ENCODE results near the gene DHRS2.

Gene DHRS2

GRCh38 chr14:23665302-23666016 lies 29.3 kb downstream of the DHRS2 start:
- Histone ChIP-seq H3K27me3 (ENCODE audit: low read depth, low read length) (peaks cover 27% of the 10 kb centered on the region; the same call in 1 of the 2 replicates), H3K9ac (ENCODE audit: low read length) (no peak overlapping the region), H4K20me1 (ENCODE audit: insufficient read depth, low read length) (no peaks in the 10 kb centered on the region), H3K4me1 (ENCODE audit: low read length) (no peaks in the 10 kb centered on the region), H3K27ac (ENCODE audit: low read length) (no peak overlapping the region), H3K36me3 (replicated peaks; ENCODE audit: low read depth, low read length) (no peaks in the 10 kb centered on the region), H3K79me2 (ENCODE audit: low read length) (no peaks in the 10 kb centered on the region), H3K4me3 (ENCODE audit: low read length) (no peak overlapping the region), H2AFZ (ENCODE audit: low read depth, low read length) (no peak overlapping the region), H3K4me2 (ENCODE audit: low read length) (no peak overlapping the region), H3K9me3 (ENCODE audit: insufficient read depth, low read length) (no peaks in the 10 kb centered on the region)
- no peak for TF ChIP-seq EZH2phosphoT487 (IDR thresholded peaks at IDR 0.05; ENCODE audit: low read depth)
- no peak for TF ChIP-seq CTCF (IDR thresholded peaks at IDR 0.05; ENCODE audit: low read depth, low read length)

- H3K4me1 ChIP-seq (ENCODE audit: low read length) = no peaks in the 10 kb centered on the region
- no peaks in the 10 kb centered on the region for H4K20me1 ChIP-seq (ENCODE audit: insufficient read depth, low read length)
- H2AFZ ChIP-seq (ENCODE audit: low read depth, low read length) = no peak overlapping the region
- no peak overlapping the region for H3K9ac ChIP-seq (ENCODE audit: low read length)
- no peaks in the 10 kb centered on the region for H3K9me3 ChIP-seq (ENCODE audit: insufficient read depth, low read length)
- no peaks in the 10 kb centered on the region for H3K36me3 ChIP-seq (replicated peaks; ENCODE audit: low read depth, low read length)
- no peak overlapping the region for H3K4me3 ChIP-seq (ENCODE audit: low read length)
- TF ChIP-seq CTCF (IDR thresholded peaks at IDR 0.05; ENCODE audit: low read depth, low read length) (no peak), EZH2phosphoT487 (IDR thresholded peaks at IDR 0.05; ENCODE audit: low read depth) (no peak)
- no peaks in the 10 kb centered on the region for H3K79me2 ChIP-seq (ENCODE audit: low read length)
- H3K27ac ChIP-seq (ENCODE audit: low read length) = no peak overlapping the region
- peaks cover 16% of the 10 kb centered on the region; the same call in 1 of the 2 replicates for H3K27me3 ChIP-seq (ENCODE audit: low read depth, low read length)
- no peak overlapping the region for H3K4me2 ChIP-seq (ENCODE audit: low read length)
Observed at GRCh38 chr14:23667134-23667533, 31.0 kb downstream of the DHRS2 start.

- H3K4me3 ChIP-seq (ENCODE audit: low read length) = no peak overlapping the region
- H3K9me3 ChIP-seq (ENCODE audit: insufficient read depth, low read length) = no peaks in the 10 kb centered on the region
- H4K20me1 ChIP-seq (ENCODE audit: insufficient read depth, low read length) = no peaks in the 10 kb centered on the region
- H3K27me3 ChIP-seq (ENCODE audit: low read depth, low read length) = peaks cover 16% of the 10 kb centered on the region; the same call in 1 of the 2 replicates
- no peak overlapping the region for H3K4me2 ChIP-seq (ENCODE audit: low read length)
- H3K27ac ChIP-seq (ENCODE audit: low read length) = no peak overlapping the region
- no peak overlapping the region for H3K9ac ChIP-seq (ENCODE audit: low read length)
- no peak overlapping the region for H2AFZ ChIP-seq (ENCODE audit: low read depth, low read length)
- no peaks in the 10 kb centered on the region for H3K36me3 ChIP-seq (replicated peaks; ENCODE audit: low read depth, low read length)
- TF ChIP-seq CTCF (IDR thresholded peaks at IDR 0.05; ENCODE audit: low read depth, low read length) (no peak), EZH2phosphoT487 (IDR thresholded peaks at IDR 0.05; ENCODE audit: low read depth) (no peak)
- no peaks in the 10 kb centered on the region for H3K79me2 ChIP-seq (ENCODE audit: low read length)
- H3K4me1 ChIP-seq (ENCODE audit: low read length) = no peaks in the 10 kb centered on the region
Observed at GRCh38 chr14:23669441-23669840, 33.3 kb downstream of the DHRS2 start.

GRCh38 chr14:23670481-23670880 lies 34.3 kb downstream of the DHRS2 start:
- Histone ChIP-seq H3K4me1 (ENCODE audit: low read length) (no peaks in the 10 kb centered on the region), H3K9ac (ENCODE audit: low read length) (no peak overlapping the region), H3K79me2 (ENCODE audit: low read length) (no peaks in the 10 kb centered on the region), H3K4me2 (ENCODE audit: low read length) (no peak overlapping the region), H4K20me1 (ENCODE audit: insufficient read depth, low read length) (no peaks in the 10 kb centered on the region), H3K27ac (ENCODE audit: low read length) (no peak overlapping the region), H2AFZ (ENCODE audit: low read depth, low read length) (no peak overlapping the region; the same call in 1 of the 2 replicates), H3K4me3 (ENCODE audit: low read length) (no peak overlapping the region), H3K9me3 (ENCODE audit: insufficient read depth, low read length) (no peaks in the 10 kb centered on the region), H3K36me3 (replicated peaks; ENCODE audit: low read depth, low read length) (no peaks in the 10 kb centered on the region), H3K27me3 (ENCODE audit: low read depth, low read length) (peaks cover 16% of the 10 kb centered on the region; the same call in 1 of the 2 replicates)
- TF ChIP-seq CTCF (IDR thresholded peaks at IDR 0.05; ENCODE audit: low read depth, low read length) (no peak), EZH2phosphoT487 (IDR thresholded peaks at IDR 0.05; ENCODE audit: low read depth) (no peak)

Data from OCI-LY3 (cell line).